SK-N-SH (cell line): Measurements from ENCODE around the gene EBLN1. TPM values are rescaled to one million over a fixed set of nuclear protein-coding genes. Genes with fewer than 3 reads are reported as not detected.

Experiments used
- CTCF ChIA-PET: fragments of 300-600, 350-600 bp; formaldehyde crosslinking; extraction: SDS; loops from one replicate; lab custom pipeline; 2021; lab: Yijun Ruan, JAX
- POLR2A ChIA-PET: fragments of 350-600 bp; sonication (Branson Sonifier 250); formaldehyde crosslinking; extraction: SDS; loops from one replicate; lab custom pipeline; 2020; ENCODE audit warnings: antibody characterized with exemption, inconsistent platforms; lab: Yijun Ruan, JAX
- DNase-seq: peaks from one replicate; pipeline ENCODE4 v3.0.0; 2012
- H2AFZ ChIP-seq: fragments of 200-600 bp; sonication (generic); 2 replicates; pipeline ENCODE4 v1.8.1; 2016; ENCODE audit warnings: antibody characterized with exemption, mild to moderate bottlenecking, low read depth
- H3F3A ChIP-seq: fragments of 200-600 bp; sonication (generic); replicated peaks from 2 replicates; pipeline ENCODE3; 2016; ENCODE audit warnings: antibody characterized with exemption, mild to moderate bottlenecking; ENCODE audit not compliant: insufficient read depth
- H3K27ac ChIP-seq, 2 experiments: fragments of 200-500 bp in 1 of 2; fragments of 200-600 bp in 1 of 2; sonication (Bioruptor generic) in 1 of 2; sonication (generic), shearing (Covaris generic) in 1 of 2; 2 replicates each; pipeline versions ENCODE4 v1.5.1 to v1.6.1; 2014 to 2016; ENCODE audit warnings: low read depth in 2 of 2, inconsistent platforms in 1 of 2, low read length in 1 of 2, mild to moderate bottlenecking in 1 of 2, mixed read lengths in 1 of 2
- H3K27me3 ChIP-seq: fragments of 200-600 bp; sonication (generic), shearing (Covaris generic); 2 replicates; pipeline ENCODE4 v1.6.1; 2016; ENCODE audit warnings: mixed run types; ENCODE audit not compliant: insufficient read depth
- H3K36me3 ChIP-seq, 2 experiments: fragments of 200-500 bp in 1 of 2; fragments of 200-600 bp in 1 of 2; sonication (Bioruptor generic) in 1 of 2; sonication (generic) in 1 of 2; replicated peaks in 1 of 2; 2 replicates each; pipeline versions ENCODE3 to v1.5.1; 2014 to 2016; ENCODE audit warnings: low read length in 1 of 2, mild to moderate bottlenecking in 1 of 2; ENCODE audit not compliant: insufficient read depth in 2 of 2, control insufficient read depth in 1 of 2
- H3K4me1 ChIP-seq, 2 experiments: fragments of 200-500 bp in 1 of 2; fragments of 200-600 bp in 1 of 2; sonication (Bioruptor generic) in 1 of 2; sonication (generic), shearing (Covaris generic) in 1 of 2; 2 replicates each; pipeline versions ENCODE4 v1.5.1 to v1.6.1; 2014 to 2016; ENCODE audit warnings: low read depth in 1 of 2, low read length in 1 of 2, mixed run types in 1 of 2; ENCODE audit not compliant: insufficient read depth in 2 of 2, control insufficient read depth in 1 of 2
- H3K4me2 ChIP-seq: fragments of 200-600 bp; sonication (generic), shearing (Covaris generic); 2 replicates; pipeline ENCODE4 v1.6.1; 2017; ENCODE audit warnings: mixed run types
- H3K4me3 ChIP-seq, 2 experiments: fragments of 200-500 bp in 1 of 2; fragments of 200-600 bp in 1 of 2; sonication (Bioruptor generic) in 1 of 2; sonication (generic), shearing (Covaris generic) in 1 of 2; 2 replicates each; pipeline versions ENCODE4 v1.5.1 to v1.8.1; 2014 to 2016; ENCODE audit warnings: low read depth in 2 of 2, inconsistent platforms in 1 of 2, low read length in 1 of 2, mild to moderate bottlenecking in 1 of 2, mixed read lengths in 1 of 2, moderate library complexity in 1 of 2
- H3K79me2 ChIP-seq: fragments of 200-600 bp; sonication (generic); 2 replicates; pipeline ENCODE4 v1.8.1; 2017; ENCODE audit warnings: mild to moderate bottlenecking; ENCODE audit not compliant: insufficient read depth
- H3K9ac ChIP-seq: fragments of 200-600 bp; sonication (generic); 2 replicates; pipeline ENCODE4 v1.6.1; 2017; ENCODE audit warnings: mixed run types
- H3K9me2 ChIP-seq: fragments of 200-600 bp; sonication (generic); 2 replicates; pipeline ENCODE4 v1.6.1; 2017; ENCODE audit warnings: mixed run types
- H3K9me3 ChIP-seq: fragments of 200-600 bp; sonication (generic); 2 replicates; pipeline ENCODE4 v1.6.1; 2017; ENCODE audit warnings: mixed run types, mild to moderate bottlenecking, moderate library complexity
- H4K20me1 ChIP-seq: fragments of 200-600 bp; sonication (generic); 2 replicates; pipeline ENCODE4 v1.6.1; 2017; ENCODE audit warnings: mild to moderate bottlenecking, mixed run types; ENCODE audit not compliant: insufficient read depth
- EZH2phosphoT487 ChIP-seq: fragments of 200-600 bp; sonication (generic); IDR thresholded peaks from 2 replicates; pipeline ENCODE4 v1.6.1; 2017; ENCODE audit warnings: low read depth, mixed run types, mild to moderate bottlenecking, antibody characterized with exemption, moderate library complexity, borderline replicate concordance
- GABPA ChIP-seq: IDR thresholded peaks from 2 replicates; pipeline ENCODE4 v1.4.0; 2012; ENCODE audit warnings: low read depth, mild to moderate bottlenecking
- NFIC ChIP-seq: IDR thresholded peaks from 2 replicates; pipeline ENCODE4 v1.4.0; 2012; ENCODE audit warnings: borderline replicate concordance
- NRF1 ChIP-seq: IDR thresholded peaks from 2 replicates; pipeline ENCODE4 v1.6.1; 2012; ENCODE audit warnings: low read depth, mild to moderate bottlenecking, low read length
- PBX3 ChIP-seq: IDR thresholded peaks from 2 replicates; pipeline ENCODE4; 2012
- REST ChIP-seq: IDR thresholded peaks from 2 replicates; pipeline ENCODE4 v1.6.1; 2012; ENCODE audit warnings: mild to moderate bottlenecking, low read depth, low read length, moderate library complexity
- RFX5 ChIP-seq: IDR thresholded peaks from 2 replicates; pipeline ENCODE4 v1.6.1; 2012; ENCODE audit warnings: mild to moderate bottlenecking, improper control_type of control experiment, low read length
- RXRA ChIP-seq: IDR thresholded peaks from 2 replicates; pipeline ENCODE4 v1.4.0; 2012; ENCODE audit warnings: low read depth, mild to moderate bottlenecking, borderline replicate concordance
- SIN3A ChIP-seq: IDR thresholded peaks from 2 replicates; pipeline ENCODE4 v1.6.1; 2012; ENCODE audit warnings: low read depth, mild to moderate bottlenecking, low read length, moderate library complexity, borderline replicate concordance
- SMC3 ChIP-seq: IDR thresholded peaks from 2 replicates; pipeline ENCODE4 v1.6.1; 2012; ENCODE audit warnings: low read depth, low read length, improper control_type of control experiment
- TAF1 ChIP-seq: IDR thresholded peaks from 2 replicates; pipeline ENCODE4 v1.6.1; 2012; ENCODE audit warnings: low read depth, mild to moderate bottlenecking, low read length, moderate library complexity, borderline replicate concordance
- TEAD4 ChIP-seq: IDR thresholded peaks from 2 replicates; pipeline ENCODE4 v1.4.0; 2012; ENCODE audit warnings: mild to moderate bottlenecking, borderline replicate concordance; ENCODE audit not compliant: insufficient read depth
- ZBTB33 ChIP-seq: IDR thresholded peaks from 2 replicates; pipeline ENCODE4 v1.4.0; 2012; ENCODE audit warnings: low read depth, borderline replicate concordance
- WGBS: methylation state at CpG from one replicate; pipeline ENCODE4 v1.1.6; 2017; ENCODE audit warnings: low lambda C conversion rate; 5-methylcytosine and 5-hydroxymethylcytosine counted together
- polyA plus RNA-seq, 3 experiments: library from polyadenylated mRNA; depleted of rRNA; stranded (reverse); fragments of >200 nt; gene quantifications; 2 replicates each; pipeline ENCODE4 v1.2.3, GENCODE V29; 2012
- TF ChIP-seq, protein P1 (sequence below): IDR thresholded peaks from 2 replicates; pipeline ENCODE4 v1.4.0; 2012; ENCODE audit warnings: low read depth
- TF ChIP-seq, protein P2 (sequence below): fragments of 150-350 bp; IDR thresholded peaks from 2 replicates; pipeline ENCODE4 v1.6.1; 2017; ENCODE audit warnings: antibody characterized with exemption, low read length, low read depth, borderline replicate concordance

The EBLN1 gene
- polyA plus RNA-seq, 1 of the 3 experiments (the other 2 are of a cell fraction) = not detected

DNA sequence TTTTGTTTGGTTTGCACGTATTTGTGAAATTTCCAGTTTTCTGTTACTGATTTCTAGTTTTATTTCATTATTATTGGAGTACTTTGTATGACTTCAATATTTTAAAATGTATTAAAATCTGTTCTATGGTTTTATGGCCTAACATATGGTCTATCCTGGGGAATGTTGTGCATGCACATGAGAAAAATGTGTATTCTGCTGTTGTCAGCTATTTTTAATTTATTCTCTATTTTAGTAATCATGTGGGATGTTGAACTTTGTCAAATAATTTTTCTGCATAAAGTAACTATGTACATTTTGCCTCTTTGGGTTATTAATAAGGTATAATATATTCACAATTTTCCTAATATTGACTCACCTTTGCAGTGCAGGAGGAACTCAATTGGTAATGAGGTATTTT, 46.7 kb downstream of the EBLN1 start (continued):
- no peak for TF ChIP-seq REST

DNA sequence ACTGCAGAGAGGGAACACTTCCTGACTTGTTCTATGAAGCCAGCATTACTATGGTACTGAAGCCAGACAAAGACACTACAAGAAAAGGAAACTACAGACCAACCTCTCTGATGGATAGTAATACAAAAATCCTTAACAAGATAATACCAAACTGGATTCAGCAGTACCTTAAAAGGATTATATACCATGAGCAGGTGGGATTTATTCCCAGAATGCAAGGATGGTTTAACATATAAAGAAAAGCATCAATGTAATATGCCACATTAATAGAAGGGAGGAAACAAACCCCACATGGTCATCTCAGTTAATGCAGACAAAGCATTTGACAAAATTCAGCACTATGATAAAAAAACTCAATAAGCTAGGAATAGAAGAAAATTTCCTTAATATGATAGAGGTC, 47.2 kb downstream of the EBLN1 start:
- Histone ChIP-seq H4K20me1 (no peaks in the 10 kb centered on the region), H3K27ac (no peak overlapping the region), H3K9me2 (no peaks in the 10 kb centered on the region), H3F3A (no peaks in the 10 kb centered on the region), H3K9me3 (peaks cover 4% of the 10 kb centered on the region; the same call in 1 of the 2 replicates), H3K4me1 (no peaks in the 10 kb centered on the region), H3K4me3 (no peak overlapping the region), H3K36me3 (no peaks in the 10 kb centered on the region), H3K9ac (no peak overlapping the region), H3K4me2 (no peak overlapping the region), H2AFZ (no peak overlapping the region), H3K27me3 (no peaks in the 10 kb centered on the region), H3K79me2 (no peaks in the 10 kb centered on the region)
- ChIA-PET CTCF (no interaction called here), POLR2A (no interaction called here)
- no peak for DNase-seq
- no peak for TF ChIP-seq GABPA
- TF ChIP-seq, all 33 proteins: peak for 0

GRCh38 chr10:22159979-22160378, 57.8 kb downstream of the EBLN1 start:
- TF ChIP-seq SMC3 = no peak
- TF ChIP-seq TAF1 = no peak
- no peak for TF ChIP-seq EZH2phosphoT487
- no peak for TF ChIP-seq RFX5
- TF ChIP-seq NFIC = no peak
- TF ChIP-seq, protein P1, sequence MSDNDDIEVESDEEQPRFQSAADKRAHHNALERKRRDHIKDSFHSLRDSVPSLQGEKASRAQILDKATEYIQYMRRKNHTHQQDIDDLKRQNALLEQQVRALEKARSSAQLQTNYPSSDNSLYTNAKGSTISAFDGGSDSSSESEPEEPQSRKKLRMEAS = no peak
- no peak for TF ChIP-seq TEAD4
- no peak for TF ChIP-seq ZBTB33
- TF ChIP-seq SIN3A = no peak
- TF ChIP-seq, protein P2, sequence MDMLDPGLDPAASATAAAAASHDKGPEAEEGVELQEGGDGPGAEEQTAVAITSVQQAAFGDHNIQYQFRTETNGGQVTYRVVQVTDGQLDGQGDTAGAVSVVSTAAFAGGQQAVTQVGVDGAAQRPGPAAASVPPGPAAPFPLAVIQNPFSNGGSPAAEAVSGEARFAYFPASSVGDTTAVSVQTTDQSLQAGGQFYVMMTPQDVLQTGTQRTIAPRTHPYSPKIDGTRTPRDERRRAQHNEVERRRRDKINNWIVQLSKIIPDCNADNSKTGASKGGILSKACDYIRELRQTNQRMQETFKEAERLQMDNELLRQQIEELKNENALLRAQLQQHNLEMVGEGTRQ = no peak
- TF ChIP-seq NRF1 = no peak
- no peak for TF ChIP-seq RXRA
- no peak for TF ChIP-seq PBX3
- TF ChIP-seq GABPA = no peak
- 37% methylated on average over 2 of the region's 2 CpGs for WGBS
- CTCF ChIA-PET = interaction anchor here (0.6 kb wide), 1 partner anchor 10 kb away, joined by 3 read pairs; no protein-coding TSS in a partner anchor

More at GRCh38 chr10:22159979-22160378, 57.8 kb downstream of the EBLN1 start:
- no peaks in the 10 kb centered on the region for H3K4me1 ChIP-seq
- no peaks in the 10 kb centered on the region for H3K9me2 ChIP-seq
- H3K27me3 ChIP-seq = no peaks in the 10 kb centered on the region
- no peak overlapping the region for H3K4me2 ChIP-seq
- H3K4me3 ChIP-seq = no peak overlapping the region
- H3K79me2 ChIP-seq = no peaks in the 10 kb centered on the region
- H3K27ac ChIP-seq = no peak overlapping the region
- POLR2A ChIA-PET = no interaction called here
- no peaks in the 10 kb centered on the region for H3F3A ChIP-seq
- no peaks in the 10 kb centered on the region for H4K20me1 ChIP-seq
- H3K9me3 ChIP-seq = no peaks in the 10 kb centered on the region
- DNase-seq = no peak
- no peaks in the 10 kb centered on the region for H3K36me3 ChIP-seq
- H3K9ac ChIP-seq = no peak overlapping the region
- no peak overlapping the region for H2AFZ ChIP-seq
